B cell (primary cell): ENCODE data around the gene EPSTI1. TPM values are rescaled to one million over a fixed set of nuclear protein-coding genes. Genes with fewer than 3 reads are reported as not detected.

Source experiments
- ATAC-seq: fragments of 200-7000 bp; cut with Tn5 transposase; one replicate; pipeline ENCODE4 v1.10.0; 2021; ENCODE audit warnings: low read depth, mild to moderate bottlenecking, moderate number of reproducible peaks, moderate library complexity
- CTCF ChIA-PET: fragments of 350-600 bp; sonication (Branson Sonifier 250); formaldehyde crosslinking; loops from one replicate; lab custom pipeline; 2021; ENCODE audit warnings: antibody characterized with exemption, inconsistent platforms; lab: Charles Lee
- POLR2A ChIA-PET: fragments of 350-600 bp; sonication (Branson Sonifier 250); formaldehyde crosslinking; loops from one replicate; lab custom pipeline; 2021; ENCODE audit warnings: antibody characterized with exemption; lab: Charles Lee
- DNase-seq: peaks from one replicate; pipeline ENCODE4 v3.0.0; 2013
- H2AFZ ChIP-seq: 2 replicates; pipeline ENCODE4 v1.6.1; 2012; ENCODE audit warnings: mild to moderate bottlenecking, low read depth, low read length; ENCODE audit not compliant: insufficient read depth, poor library complexity, severe bottlenecking
- H3K27ac ChIP-seq, 2 donors: 1 replicate in 1 of 2; 2 replicates in 1 of 2; pipeline ENCODE4 v1.5.1; 2012 to 2013; ENCODE audit warnings: low read length in 2 of 2, mild to moderate bottlenecking in 2 of 2, moderate library complexity in 1 of 2
- H3K27me3 ChIP-seq, 4 experiments: fragments of 200-600 bp in 1 of 4; sonication (generic) in 1 of 4; replicated peaks in 1 of 4; 1 replicate in 2 of 4; 2 replicates in 2 of 4; pipeline versions ENCODE4 v1.6.1 to v1.7.0; 2013 to 2016; ENCODE audit warnings: low read length in 3 of 4, mild to moderate bottlenecking in 2 of 4, mixed read lengths in 1 of 4, moderate library complexity in 1 of 4; ENCODE audit not compliant: insufficient read depth in 4 of 4, control insufficient read depth in 3 of 4; ENCODE audit errors: control extremely low read depth in 1 of 4
- H3K36me3 ChIP-seq, 2 experiments: replicated peaks in 1 of 2; 1 replicate in 1 of 2; 2 replicates in 1 of 2; pipeline versions ENCODE4 v1.6.1 to v1.7.1; 2013; ENCODE audit warnings: low read length in 1 of 2; ENCODE audit not compliant: insufficient read depth in 2 of 2, control insufficient read depth in 1 of 2; ENCODE audit errors: control extremely low read depth in 1 of 2, extremely low read depth in 1 of 2
- H3K4me1 ChIP-seq, 2 donors: fragments of 200-600 bp in 1 of 2; sonication (generic) in 1 of 2; 1 replicate in 1 of 2; 2 replicates in 1 of 2; pipeline versions ENCODE4 v1.5.1 to v1.6.1; 2013 to 2017; ENCODE audit warnings: low read length in 2 of 2; ENCODE audit not compliant: control insufficient read depth in 2 of 2, insufficient read depth in 2 of 2
- H3K4me2 ChIP-seq: replicated peaks from 2 replicates; pipeline ENCODE3; 2012; ENCODE audit warnings: mild to moderate bottlenecking, low read depth, low read length; ENCODE audit not compliant: poor library complexity, severe bottlenecking
- H3K4me3 ChIP-seq, 5 experiments: fragments of 200-600 bp in 1 of 5; sonication (generic) in 1 of 5; 1 replicate in 3 of 5; 2 replicates in 2 of 5; pipeline versions ENCODE4 v1.5.1 to v1.7.0; 2011 to 2016; ENCODE audit warnings: low read length in 4 of 5, mild to moderate bottlenecking in 4 of 5, low read depth in 2 of 5, control low read depth in 1 of 5, moderate library complexity in 1 of 5; ENCODE audit not compliant: insufficient read depth in 1 of 5; ENCODE audit errors: control extremely low read depth in 1 of 5, extremely low read depth in 1 of 5
- H3K79me2 ChIP-seq: fragments of 200-600 bp; sonication (generic); one replicate; pipeline ENCODE4 v1.6.0; 2016; ENCODE audit warnings: low read length; ENCODE audit not compliant: control insufficient read depth, insufficient read depth
- H3K9ac ChIP-seq: fragments of 200-600 bp; sonication (generic); 2 replicates; pipeline ENCODE4 v1.6.1; 2017; ENCODE audit warnings: mild to moderate bottlenecking, low read length, moderate library complexity
- H3K9me3 ChIP-seq, 3 donors: one replicate each; pipeline versions ENCODE4 v1.6.1 to v1.7.1; 2013; ENCODE audit warnings: low read length in 2 of 3; ENCODE audit not compliant: control insufficient read depth in 2 of 3, insufficient read depth in 1 of 3; ENCODE audit errors: control extremely low read depth in 1 of 3
- H4K20me1 ChIP-seq: 2 replicates; pipeline ENCODE4 v1.6.0; 2012; ENCODE audit warnings: mild to moderate bottlenecking, low read length; ENCODE audit not compliant: insufficient read depth, control insufficient read depth, poor library complexity, severe bottlenecking
- H3K27ac Mint-ChIP-seq: one replicate; pipeline ENCODE4 v1.8.0; 2021; ENCODE audit warnings: mixed read lengths
- H3K27me3 Mint-ChIP-seq: one replicate; pipeline ENCODE4 v1.8.0; 2021; ENCODE audit warnings: mixed read lengths
- H3K4me1 Mint-ChIP-seq: one replicate; pipeline ENCODE4 v1.8.0; 2021; ENCODE audit warnings: mixed read lengths
- H3K4me3 Mint-ChIP-seq: one replicate; pipeline ENCODE4 v1.8.0; 2021; ENCODE audit warnings: mixed read lengths
- H3K9me3 Mint-ChIP-seq: one replicate; pipeline ENCODE4 v1.8.0; 2022; ENCODE audit warnings: mixed read lengths; ENCODE audit not compliant: insufficient read depth
- EZH2 ChIP-seq: IDR thresholded peaks from 2 replicates; pipeline ENCODE4 v1.6.1; 2012; ENCODE audit warnings: borderline replicate concordance, low read depth, mild to moderate bottlenecking, moderate library complexity, low read length; ENCODE audit not compliant: insufficient read depth, poor library complexity, severe bottlenecking
- WGBS: methylation state at CpG from one replicate; pipeline ENCODE4 v1.1.5; 2013; ENCODE audit warnings: missing lambda C conversion rate; ENCODE audit not compliant: insufficient coverage; 5-methylcytosine and 5-hydroxymethylcytosine counted together
- intact Hi-C: fragments of 100-400 bp; cut with micrococcal nuclease; formaldehyde crosslinking; loops from one replicate; pipeline ENCODE4 v1.10.0; 2022
- polyA plus RNA-seq: library from polyadenylated mRNA; depleted of rRNA; stranded (reverse); fragments of >200 nt; gene quantifications from 2 replicates; pipeline ENCODE4 v1.2.3, GENCODE V29; 2012
- total RNA-seq, 2 donors: library from RNA; stranded (reverse); fragments of 120-200 nt in 1 of 2; gene quantifications; 1 replicate in 1 of 2; 2 replicates in 1 of 2; pipeline versions ENCODE4 v1.2.3 to v1.2.4, GENCODE V29; 2013 to 2022
- TF ChIP-seq, protein P1 (sequence below): fragments of 200-600 bp; IDR thresholded peaks from one replicate; pipeline ENCODE4 v1.8.0; 2022; ENCODE audit warnings: antibody characterized with exemption, mild to moderate bottlenecking

Gene EPSTI1
- total and polyA plus RNA-seq, 2 donors (not counting 1 experiment from before 2014, with no cell fraction given), result 13.4 to 41.8 TPM

DNA sequence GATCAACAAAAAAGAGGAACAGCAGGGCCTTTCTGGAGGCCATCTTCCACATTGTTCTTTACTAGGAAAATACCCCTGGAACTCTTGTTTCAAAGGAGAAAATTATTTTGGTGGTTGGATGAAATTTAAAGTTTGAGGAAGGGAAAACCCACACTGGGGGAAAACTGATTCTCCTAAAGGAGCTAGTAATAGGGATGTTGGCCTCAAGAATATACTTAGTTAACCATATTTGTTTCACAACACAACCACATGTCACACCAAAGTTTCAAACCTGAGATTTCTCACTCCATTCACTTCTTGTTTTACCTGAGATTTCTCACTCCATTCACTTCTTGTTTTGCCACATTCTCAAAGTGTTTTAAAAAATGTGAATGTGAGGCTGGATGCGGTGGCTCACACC, 2.8 kb upstream of the EPSTI1 start:
- no peaks in the 10 kb centered on the region for H3K36me3 ChIP-seq
- ATAC-seq, result no peak
- H3K9me3 Mint-ChIP-seq, result no peaks in the 10 kb centered on the region
- no peaks in the 10 kb centered on the region for H3K27me3 ChIP-seq
- peaks cover 30% of the 10 kb centered on the region for H3K4me1 Mint-ChIP-seq
- TF ChIP-seq, protein P1, sequence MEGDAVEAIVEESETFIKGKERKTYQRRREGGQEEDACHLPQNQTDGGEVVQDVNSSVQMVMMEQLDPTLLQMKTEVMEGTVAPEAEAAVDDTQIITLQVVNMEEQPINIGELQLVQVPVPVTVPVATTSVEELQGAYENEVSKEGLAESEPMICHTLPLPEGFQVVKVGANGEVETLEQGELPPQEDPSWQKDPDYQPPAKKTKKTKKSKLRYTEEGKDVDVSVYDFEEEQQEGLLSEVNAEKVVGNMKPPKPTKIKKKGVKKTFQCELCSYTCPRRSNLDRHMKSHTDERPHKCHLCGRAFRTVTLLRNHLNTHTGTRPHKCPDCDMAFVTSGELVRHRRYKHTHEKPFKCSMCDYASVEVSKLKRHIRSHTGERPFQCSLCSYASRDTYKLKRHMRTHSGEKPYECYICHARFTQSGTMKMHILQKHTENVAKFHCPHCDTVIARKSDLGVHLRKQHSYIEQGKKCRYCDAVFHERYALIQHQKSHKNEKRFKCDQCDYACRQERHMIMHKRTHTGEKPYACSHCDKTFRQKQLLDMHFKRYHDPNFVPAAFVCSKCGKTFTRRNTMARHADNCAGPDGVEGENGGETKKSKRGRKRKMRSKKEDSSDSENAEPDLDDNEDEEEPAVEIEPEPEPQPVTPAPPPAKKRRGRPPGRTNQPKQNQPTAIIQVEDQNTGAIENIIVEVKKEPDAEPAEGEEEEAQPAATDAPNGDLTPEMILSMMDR, result no peak
- TF ChIP-seq EZH2, result no peak
- no peak overlapping the region for H3K4me2 ChIP-seq
- peaks cover 23 to 27% of the 10 kb centered on the region in 2 donors for H3K4me1 ChIP-seq
- peak overlapping the region; percentile 27 for H2AFZ ChIP-seq
- ChIA-PET CTCF (interaction anchor here (1.3 to 1.7 kb wide), 2 partner anchors 23 to 28 kb away, joined by 3 to 7 read pairs; partner anchors contain the start of gene DNAJC15), POLR2A (no interaction called here)
- WGBS, result no CpG with 5 or more reads among the region's 1 CpG
- no peak overlapping the region for H3K9ac ChIP-seq
- intact Hi-C loops, result loop anchor here (5.0 kb wide), 2 partner anchors 618 to 1277 kb away; no protein-coding TSS in a partner anchor
- H3K27ac Mint-ChIP-seq, result peak overlapping the region; percentile 37
- H3K27me3 Mint-ChIP-seq, result no peaks in the 10 kb centered on the region
- H3K4me3 ChIP-seq, result no peak overlapping the region
- H4K20me1 ChIP-seq, result no peaks in the 10 kb centered on the region
- no peak overlapping the region for H3K4me3 Mint-ChIP-seq
- H3K79me2 ChIP-seq, result peaks cover 20% of the 10 kb centered on the region
- H3K9me3 ChIP-seq, result no peaks in the 10 kb centered on the region
- H3K27ac ChIP-seq, result no peak overlapping the region
- DNase-seq, result no peak

GRCh38 chr13:42992764-42993122, 702 bp upstream of the EPSTI1 start:
- H3K9me3 Mint-ChIP-seq, result no peaks in the 10 kb centered on the region
- Histone ChIP-seq H3K36me3 (no peaks in the 10 kb centered on the region), H3K4me2 (peak overlapping the region; percentile 74), H3K27ac (peak overlapping the region; percentile 93 to 95), H3K9me3 (no peaks in the 10 kb centered on the region), H3K4me1 (peaks cover 30 to 43% of the 10 kb centered on the region in 2 donors), H2AFZ (peak overlapping the region; percentile 78), H3K4me3 (peak overlapping the region; percentile 70 to 91 (median 80)), H3K27me3 (no peaks in the 10 kb centered on the region), H3K79me2 (peaks cover 39% of the 10 kb centered on the region), H4K20me1 (no peaks in the 10 kb centered on the region), H3K9ac (peak overlapping the region; percentile 84)
- H3K4me3 Mint-ChIP-seq, result peak overlapping the region; percentile 96
- WGBS, result 25% methylated on average over 3 of the region's 4 CpGs
- CTCF ChIA-PET, result interaction anchor here (0.8 to 6.7 kb wide), 9 partner anchors 12 to 84 kb away, joined by 3 to 53 read pairs (median 5); partner anchors contain the start of gene DNAJC15
- DNase-seq, result no peak
- no peaks in the 10 kb centered on the region for H3K27me3 Mint-ChIP-seq
- POLR2A ChIA-PET, result interaction anchor here (1.0 to 3.6 kb wide), 9 partner anchors 15 to 107 kb away, joined by 3 to 19 read pairs (median 4); partner anchors contain the start of gene DNAJC15
- no peak for TF ChIP-seq EZH2
- TF ChIP-seq, protein P1, result no peak
- no peak for ATAC-seq
- peaks cover 42% of the 10 kb centered on the region for H3K4me1 Mint-ChIP-seq
- intact Hi-C loops, result loop anchor here (1.0 to 5.0 kb wide), 5 partner anchors 15 to 1280 kb away; partner anchors contain the start of gene DNAJC15
- peak overlapping the region; percentile 99 for H3K27ac Mint-ChIP-seq
